ENCODE results near the gene ICE2.

ICE2 gene

DNA sequence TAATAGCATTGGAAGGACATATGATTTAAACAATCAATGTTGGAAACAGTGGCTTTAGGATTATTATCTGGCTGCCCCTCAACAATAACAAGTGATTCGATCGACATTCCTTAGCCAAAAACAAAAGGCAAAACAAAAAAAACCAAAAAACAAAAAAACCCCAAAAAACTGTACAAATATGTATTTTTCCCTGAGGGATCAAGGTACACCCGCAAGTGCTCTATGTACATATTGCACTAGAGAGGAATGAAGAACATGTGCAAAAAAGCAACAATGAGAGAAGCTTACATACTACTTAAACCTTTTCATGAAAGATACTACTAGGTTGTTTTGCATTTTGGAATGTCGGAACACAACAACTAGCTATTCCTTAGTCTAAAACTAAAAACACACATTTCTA, 14.2 kb upstream of the ICE2 start:
- no peak for DNase-seq (ENCODE audit: low read depth)

DNA sequence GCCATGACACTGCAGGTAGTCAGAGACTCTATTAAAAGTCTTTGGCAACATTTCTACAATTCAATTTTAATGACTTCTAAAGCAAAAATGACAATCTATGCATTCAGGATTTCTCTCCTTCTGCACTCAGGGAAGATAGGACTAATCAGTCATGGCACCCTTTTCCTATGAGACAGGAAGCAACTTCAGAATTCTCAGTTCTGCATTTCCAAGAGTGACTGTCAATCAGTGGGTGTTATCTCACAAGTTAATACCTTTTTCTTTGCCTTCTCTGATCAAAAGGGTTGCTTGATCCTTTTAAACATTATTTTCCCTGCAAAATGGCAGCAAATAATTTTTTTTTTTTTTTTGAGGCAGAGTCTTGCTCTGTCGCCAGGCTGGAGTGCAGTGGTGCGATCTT, 7.8 kb upstream of the ICE2 start:
- DNase-seq (ENCODE audit: low read depth), result no peak

DNA sequence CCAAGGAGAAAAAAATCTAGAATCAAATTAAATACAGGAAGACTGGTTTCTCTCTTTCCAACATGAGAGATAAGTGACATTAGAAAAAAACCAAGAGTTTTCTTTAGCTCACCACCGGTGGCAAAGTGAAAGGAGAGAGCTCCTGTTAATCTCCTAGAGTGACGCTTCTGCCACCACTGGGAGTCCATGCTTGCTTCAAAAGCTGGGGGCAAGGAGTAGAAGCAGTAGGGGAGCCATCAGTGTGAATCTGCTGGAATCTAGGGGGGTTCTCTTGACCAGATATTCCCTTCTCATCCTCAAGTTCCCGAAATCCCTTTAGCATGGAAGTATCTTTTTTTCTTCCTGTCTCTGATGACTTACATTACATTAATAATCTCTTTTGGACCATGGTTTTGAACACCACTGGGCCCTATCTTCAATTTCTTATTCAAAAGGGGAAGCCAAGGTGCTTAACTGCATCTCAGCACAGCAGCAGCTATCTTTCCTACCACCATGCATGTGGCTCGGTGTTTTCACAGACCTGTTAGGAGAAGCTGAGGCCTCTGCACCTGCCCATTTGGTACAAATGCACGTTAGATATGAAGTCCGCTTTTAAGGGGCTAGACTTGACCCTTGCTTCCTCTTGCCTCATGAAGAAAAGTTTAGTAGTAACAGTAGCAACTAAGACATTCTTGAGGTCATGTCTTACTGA, 6.6 kb upstream of the ICE2 start:
- no peak for DNase-seq (ENCODE audit: low read depth)

DNA sequence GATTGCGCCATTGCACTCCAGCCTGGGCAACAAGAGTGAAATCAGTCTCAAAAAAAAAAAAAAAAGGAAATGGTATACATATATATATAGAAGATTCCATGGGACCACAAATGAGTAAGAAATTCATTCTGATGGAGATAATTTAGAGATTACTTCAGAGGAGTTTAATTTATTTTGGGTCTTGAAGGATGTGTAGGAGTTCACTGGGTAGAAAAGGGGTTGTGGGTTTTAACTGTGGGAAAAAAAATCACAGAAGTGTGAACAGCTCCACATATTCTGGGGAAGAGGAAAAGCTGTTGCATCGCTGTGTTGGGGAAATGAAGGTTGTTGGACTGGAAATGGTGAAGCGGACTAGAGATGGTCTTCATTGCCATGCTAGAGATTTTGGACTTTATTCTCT, 4.1 kb upstream of the ICE2 start:
- no peak for DNase-seq (ENCODE audit: low read depth)

DNA sequence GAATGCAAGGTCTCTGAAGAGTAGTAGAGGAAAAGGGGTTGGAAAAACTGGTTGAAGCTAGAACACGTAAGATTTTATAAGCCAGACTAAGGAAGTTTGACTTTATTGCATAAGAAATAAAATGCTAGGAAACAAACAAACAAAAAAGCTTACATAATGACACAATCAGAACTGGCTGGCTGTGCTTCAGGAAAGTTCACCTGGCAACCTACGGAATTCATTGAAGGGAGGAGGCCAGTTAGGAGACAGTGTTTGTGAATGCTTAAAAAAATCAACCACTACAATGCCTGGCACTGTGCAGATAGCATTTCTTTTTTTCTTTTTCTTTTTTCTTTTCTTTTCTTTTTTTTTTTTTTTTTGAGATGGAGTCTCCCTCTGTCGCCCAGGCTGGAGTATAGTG, 1.9 kb upstream of the ICE2 start:
- DNase-seq (ENCODE audit: low read depth), result no peak

DNA sequence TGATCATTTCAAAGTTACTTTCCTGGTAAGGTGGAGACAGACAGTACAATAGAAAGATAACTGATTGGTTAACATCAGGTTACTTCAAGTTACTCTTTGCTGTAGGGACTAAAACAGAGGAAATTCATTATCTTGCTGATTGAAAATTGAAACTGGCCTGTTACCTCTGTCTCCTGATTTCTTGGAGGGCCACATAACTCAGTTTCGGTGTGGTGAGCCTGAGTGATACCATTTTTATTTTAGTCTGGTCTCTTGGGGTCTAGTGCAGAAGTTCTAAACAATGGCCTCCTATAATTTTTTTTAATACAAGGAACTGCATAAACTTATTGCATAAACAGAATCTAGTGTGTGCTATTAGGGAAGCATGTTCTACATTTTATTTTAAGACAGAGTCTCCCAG, 1.2 kb upstream of the ICE2 start:
- DNase-seq (ENCODE audit: low read depth), result no peak

DNA sequence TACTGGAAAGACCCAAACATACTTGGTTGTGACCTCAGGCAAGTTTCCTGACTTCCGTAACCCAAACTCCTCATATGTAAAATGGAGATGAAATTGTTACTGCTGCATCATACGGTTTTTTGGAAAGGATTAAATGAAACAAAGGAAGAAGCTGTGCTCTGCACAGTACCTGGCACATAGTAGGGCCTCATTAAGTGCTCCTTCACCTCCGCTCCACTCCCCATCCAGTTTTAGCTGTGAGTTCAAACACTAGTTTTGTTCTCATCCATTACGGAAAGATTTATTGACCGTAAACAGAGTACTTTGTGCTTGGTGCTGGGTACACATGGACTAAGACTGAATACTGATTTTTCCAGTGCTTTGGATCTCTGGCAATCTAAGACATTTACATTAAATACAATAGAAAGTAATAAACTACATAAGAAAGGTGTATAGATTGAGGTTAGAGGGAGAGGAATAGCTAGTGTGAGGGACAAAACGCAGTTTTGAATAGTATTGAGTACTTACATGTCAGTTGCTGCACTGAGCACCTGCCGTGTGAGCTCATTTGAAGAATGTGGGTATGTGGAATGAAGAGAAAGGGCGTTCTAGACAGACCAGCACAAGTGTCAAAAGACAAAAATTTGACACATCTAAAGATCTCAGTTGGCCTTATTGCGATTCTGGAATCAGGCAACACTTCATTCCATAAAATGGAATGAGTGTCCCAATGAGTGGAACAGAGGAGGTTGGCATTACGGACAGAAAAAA, 594 bp upstream of the ICE2 start:
- DNase-seq (ENCODE audit: low read depth), result no peak

DNA sequence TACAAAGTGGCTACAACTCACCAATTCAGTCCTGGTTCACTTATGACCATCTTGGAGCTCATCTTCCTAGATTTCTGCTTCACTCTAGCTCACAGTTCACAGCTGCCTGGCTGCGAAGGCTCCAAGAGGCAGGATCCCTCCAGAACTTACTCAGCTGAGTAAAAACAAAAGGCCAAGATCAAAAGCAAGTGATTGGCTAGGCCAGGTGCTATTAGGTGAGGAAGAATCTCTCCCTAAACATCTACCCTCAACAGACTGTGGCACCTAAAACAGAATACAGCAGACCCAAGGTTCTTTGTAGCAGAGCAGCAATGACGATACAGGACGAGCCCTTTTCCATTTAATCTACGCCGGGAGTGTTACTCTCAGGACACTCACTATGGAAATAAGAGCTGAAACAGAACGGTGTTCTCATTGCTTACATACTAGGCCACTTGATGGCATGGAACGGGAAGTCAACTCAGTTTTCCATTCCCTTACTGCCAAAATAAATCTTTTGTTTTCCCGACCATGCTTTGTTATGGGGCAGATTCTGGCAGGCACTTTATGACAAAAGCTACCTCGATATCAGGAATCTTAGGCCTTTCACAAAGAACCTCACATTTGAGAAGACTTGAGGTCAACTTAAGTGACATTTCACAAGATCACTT, 901 bp downstream of the ICE2 start:
- no peak for DNase-seq (ENCODE audit: low read depth)

DNA sequence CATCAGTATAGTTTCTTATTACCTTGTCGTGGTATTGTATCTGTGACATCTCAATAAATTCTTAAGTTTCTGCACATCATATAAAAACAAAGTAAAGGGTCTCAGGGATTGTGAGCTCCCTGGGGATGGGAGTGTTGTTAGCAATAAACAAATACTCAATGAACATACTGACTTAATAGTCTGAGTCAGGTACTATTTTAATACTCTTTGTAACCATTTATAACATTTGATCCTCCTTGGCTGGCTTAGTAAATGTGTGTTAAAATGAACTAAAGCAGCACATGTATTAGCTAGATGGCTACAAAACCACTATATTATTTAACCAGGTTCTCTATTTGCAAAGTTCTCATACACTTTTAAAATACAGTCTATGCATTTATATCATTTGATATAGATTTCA, 1.8 kb downstream of the ICE2 start:
- no peak for DNase-seq (ENCODE audit: low read depth)

DNA sequence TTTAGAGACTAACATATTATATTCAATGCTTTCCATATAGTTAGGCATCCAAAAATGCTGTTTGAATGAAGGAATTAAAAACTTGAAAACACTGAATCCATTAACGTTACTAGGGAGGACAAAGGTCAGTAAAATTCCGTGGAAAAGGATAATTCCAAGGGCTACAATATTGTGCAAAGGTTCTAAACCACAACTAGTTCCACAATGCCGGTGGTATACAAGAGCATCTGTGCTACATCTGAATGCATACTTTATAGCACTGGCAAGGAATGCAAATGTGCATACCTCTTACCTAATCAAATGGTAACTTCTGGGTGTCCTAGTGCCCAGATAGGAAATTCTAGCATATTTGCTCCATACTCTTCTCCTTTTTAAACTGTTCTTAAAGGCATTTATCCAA, 2.2 kb downstream of the ICE2 start:
- no peak for DNase-seq (ENCODE audit: low read depth)

DNA sequence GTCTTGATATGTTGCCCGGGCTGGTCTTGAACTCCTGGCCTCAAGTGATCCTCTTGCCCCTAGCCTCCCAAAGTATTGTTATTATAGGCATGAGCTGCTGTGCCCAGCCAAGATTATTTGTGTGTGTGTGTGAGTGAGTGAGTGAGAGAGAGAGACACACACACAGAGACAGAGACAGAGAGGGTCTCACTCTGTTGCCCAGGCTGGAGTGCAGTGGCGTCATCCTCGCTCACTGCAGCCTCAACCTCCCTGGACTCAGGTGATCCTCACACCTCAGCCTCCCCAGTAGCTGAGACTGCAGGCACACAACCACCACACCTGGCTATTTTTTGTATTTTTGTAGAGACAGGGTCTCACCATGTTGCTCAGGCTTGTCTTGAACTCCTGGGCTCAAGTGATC, 5.8 kb downstream of the ICE2 start:
- DNase-seq (ENCODE audit: low read depth), result no peak

DNA sequence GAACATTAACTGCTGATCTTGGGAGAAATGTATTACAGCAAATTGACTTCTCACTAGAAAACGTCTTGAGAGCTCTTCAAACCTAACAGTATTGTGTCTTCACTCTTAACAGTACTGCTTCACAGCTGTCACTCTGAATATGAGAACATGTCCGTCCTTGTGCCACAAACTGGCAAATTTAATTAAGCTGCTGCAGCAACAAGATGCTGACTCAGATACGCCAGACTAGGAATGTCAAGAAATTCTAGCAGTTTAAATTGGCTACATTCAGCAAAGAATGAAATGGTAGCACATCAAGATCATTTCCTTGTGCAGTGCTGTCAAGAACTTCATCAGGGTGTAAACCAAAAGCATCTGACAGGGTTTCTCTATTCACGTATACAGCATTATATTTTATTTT, 7.6 kb downstream of the ICE2 start:
- no peak for DNase-seq (ENCODE audit: low read depth)

DNA sequence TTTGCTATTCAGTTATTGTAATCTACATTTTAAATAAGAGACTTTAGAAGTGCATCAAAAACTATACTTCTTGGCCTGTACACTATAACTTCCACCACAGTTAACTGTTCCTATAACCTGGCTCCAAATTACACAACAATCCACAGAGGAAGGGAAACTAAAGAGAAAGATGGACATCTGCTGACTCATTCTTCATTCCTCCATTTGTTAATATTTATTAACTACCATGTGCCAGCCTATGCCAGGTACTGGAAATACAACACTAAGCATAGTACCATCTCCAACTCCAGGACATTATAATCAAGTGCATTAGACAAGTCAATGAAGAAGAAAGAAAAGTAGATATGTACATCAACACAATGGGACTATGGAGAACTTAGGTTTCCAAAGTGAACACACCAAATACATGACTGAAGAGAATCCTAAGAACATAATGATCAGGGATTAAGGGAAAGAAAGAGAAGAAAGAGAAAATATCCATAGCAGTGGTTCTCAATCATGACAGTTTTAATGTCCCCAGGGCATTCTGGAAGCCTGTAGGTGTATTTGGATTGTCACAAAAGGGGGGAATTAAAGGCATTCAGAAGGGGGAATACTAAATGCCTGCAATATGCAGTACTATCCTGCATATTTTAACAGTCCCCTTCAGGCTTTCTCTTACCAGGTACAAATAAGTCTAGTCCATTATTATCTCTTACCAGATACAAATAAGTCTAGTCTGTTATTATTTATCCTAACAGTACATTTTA, 8.9 kb downstream of the ICE2 start:
- no peak for DNase-seq (ENCODE audit: low read depth)

DNA sequence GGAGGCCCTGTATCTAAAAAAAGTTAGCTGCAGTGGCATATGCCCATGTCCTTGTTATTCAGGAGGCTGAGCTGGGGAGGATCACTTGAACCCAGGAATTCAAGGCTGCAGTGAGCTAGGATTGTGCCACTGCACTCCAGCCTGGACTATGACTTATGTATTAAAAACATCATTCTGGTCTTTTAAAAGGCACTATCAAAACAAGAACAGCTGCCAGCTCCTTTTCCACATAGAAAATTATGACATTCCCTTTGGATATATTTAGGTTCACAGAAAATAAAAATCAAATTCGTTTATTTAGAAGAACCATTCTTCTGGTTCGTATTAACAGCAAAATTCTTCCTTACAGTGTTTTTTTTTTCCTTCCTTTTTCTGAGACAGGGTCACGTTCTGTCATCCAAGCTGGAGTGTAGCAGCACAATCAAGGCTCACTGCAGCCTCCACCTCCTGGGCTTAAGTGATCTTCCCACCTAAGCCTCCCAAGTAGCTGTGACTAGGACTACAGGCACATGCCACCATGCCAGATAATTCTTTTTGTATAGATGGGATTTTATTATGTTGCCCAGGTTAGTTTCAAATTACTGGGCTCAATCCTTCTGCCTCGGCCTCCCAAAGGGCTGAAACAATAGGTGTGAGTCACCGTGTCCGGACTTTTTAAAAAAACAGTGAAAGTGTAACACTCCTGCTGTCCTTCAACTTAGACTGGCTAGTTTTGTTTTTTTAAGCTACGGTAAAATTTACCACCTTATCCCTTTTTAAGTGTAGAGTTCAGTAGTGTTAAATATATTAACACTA, 13.9 kb downstream of the ICE2 start:
- no peak for DNase-seq (ENCODE audit: low read depth)

DNA sequence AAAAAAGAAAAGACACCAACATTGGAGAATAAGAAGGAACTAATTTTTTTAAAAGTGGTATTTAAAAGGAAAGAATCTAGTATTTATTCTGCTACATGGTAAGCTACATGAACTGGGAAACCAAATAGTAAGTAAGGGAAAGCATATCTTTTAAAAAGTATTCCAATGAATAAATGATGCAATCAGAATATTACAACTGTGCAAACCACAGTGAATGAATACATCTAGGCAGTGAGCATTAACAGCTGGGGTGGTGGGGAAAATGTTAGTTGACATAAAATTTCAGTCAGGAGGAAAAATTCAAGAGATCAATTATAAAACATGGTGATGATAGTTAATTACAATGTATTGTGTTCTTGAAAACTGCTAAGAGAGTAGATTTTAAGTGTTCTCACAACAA, 16.9 kb downstream of the ICE2 start:
- no peak for DNase-seq (ENCODE audit: low read depth)

DNA sequence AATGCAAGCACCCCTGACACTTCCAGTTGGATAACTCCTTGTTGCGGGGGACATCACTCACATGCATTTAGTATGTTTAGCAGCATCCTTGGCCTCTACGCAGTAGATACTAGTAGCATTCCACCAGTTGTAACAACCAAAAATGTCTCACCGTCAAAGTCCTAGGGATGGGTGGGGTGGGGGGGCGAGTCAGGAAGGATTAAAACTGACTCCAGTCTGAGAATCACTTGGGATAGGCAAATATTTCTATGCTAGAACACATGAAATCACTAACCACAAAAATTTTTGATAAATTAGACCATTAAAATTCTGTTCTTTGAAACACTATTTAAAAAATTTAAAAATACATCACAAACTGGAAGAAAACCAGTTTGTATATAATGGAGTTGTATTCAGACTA, 18.0 kb downstream of the ICE2 start:
- DNase-seq (ENCODE audit: low read depth), result no peak

DNA sequence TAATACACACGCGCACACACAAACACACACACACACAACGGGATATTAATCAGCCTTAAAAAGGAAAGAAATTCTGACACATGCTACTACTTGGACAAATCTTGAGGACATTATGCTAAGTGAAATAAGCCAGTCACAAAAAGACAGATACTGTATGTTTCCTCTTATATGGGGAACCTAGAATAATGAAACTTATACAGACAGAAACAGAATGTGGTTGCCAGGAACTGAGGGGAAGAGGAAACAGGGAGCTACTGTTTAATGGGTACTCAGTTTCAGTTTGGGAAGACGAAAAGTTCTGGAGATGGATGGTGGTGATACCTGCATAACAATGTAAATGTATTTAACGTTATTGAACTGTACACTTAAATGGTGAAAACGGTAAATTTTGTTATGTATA, 20.2 kb downstream of the ICE2 start:
- DNase-seq (ENCODE audit: low read depth), result no peak

DNA sequence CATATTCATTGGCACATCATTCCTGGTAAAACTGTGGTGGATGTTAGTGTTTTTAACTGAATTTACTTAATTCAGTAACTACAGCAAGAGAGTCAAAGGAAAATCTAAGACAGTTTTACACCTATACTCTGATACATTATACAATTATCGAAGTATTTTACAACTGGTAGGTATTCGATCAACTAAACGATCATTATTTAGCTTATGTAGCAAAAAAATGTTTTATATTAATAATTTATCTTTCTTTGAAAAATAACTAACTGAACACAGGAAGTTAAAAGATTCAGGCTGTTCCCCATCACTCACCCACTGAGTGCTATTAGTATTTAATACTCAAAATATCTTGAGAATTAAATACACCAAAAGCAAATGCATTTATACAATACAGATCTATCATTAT, 21.0 kb downstream of the ICE2 start:
- DNase-seq (ENCODE audit: low read depth), result no peak

DNA sequence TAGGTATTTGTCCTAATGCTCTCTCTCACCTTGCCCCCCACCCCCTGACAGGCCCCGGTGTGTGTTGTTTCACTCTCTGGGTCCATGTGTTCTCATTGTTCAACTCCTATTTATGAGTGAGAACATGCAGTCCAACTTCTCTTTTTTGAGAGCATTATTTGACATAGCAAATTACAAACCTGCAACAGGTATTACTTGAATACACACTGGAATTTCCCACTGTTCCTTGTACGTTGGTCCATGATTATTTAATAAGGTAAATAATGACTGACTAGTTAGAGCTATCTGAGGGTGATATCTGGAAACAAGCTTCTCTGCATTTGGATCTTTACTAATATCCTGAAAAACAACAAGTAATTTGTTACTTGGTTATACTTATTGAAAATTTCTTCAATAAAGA, 24.1 kb downstream of the ICE2 start:
- DNase-seq (ENCODE audit: low read depth), result no peak

DNA sequence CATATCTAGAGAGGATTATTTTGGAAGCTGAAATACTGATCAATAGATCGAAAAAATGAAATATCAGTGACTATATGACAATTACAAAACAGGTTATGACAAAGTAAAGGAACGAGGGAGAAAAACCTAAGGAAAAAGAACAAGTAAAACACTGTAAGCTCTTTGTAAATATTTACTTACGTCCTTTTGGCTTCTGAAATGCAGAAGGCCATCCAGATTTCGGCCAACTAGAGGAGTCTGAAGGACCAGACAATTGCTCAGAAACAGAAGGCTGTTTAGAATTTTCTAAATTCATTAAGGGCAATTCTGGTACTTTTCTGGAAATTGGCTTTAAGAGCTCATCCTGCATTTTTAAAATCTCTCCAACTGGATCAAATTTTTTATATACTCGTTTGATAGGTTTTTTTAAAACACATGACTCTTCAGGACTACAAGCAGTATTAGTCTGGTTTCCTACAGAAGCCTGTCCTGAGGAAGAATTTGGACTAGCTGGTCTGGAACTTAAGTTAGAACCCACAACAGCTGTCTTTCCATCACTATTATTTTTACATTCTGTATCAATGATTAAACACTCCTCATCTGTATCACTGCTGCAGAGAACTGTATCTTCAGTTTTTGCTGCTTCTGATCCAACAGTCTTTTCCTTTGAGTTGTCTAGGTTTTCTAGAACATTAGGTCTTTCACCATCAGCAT, 30.1 kb downstream of the ICE2 start:
- DNase-seq (ENCODE audit: low read depth), result no peak

DNA sequence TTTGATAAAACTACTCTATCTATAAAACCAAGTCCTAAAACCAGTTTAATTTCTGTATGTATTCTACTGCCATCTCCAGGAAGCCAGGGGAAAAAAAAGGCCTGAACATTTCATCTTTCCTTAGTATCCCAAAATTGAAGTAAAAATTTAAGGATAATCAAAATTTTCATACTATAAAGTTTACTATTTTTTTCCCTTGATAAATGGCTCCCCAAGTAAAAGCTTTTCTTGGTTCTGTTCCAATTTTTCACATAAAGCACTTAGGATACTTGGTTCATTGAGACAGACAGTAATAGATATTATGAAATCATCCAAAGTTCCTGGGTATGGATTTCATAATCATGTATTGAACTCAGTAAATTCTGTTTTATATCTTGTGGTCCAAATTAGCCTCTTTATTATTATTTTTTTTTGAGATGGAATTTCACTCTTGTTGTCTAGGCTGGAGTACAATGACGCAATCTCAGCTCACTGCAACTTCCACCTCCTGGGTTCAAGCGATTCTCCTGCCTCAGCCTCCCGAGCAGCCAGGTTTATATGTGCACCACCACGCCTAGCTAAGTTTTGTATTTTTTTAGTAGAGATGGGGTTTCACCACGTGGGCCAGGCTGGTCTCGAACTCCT, 34.5 kb downstream of the ICE2 start:
- no peak for DNase-seq (ENCODE audit: low read depth)
